Activated effector memory CD4-positive, alpha-beta T cell treated with Interleukin-2 at 50 U/mL for 16 hours (primary cell): ENCODE data around the gene PRSS8.

Experiments used
- DNase-seq: peaks from one replicate; pipeline ENCODE4 v3.0.0-alpha.2; 2020

The PRSS8 gene

GRCh38 chr16:31099860-31100638 is 35.5 kb downstream of the PRSS8 start:
- DNase-seq, result no peak

DNA sequence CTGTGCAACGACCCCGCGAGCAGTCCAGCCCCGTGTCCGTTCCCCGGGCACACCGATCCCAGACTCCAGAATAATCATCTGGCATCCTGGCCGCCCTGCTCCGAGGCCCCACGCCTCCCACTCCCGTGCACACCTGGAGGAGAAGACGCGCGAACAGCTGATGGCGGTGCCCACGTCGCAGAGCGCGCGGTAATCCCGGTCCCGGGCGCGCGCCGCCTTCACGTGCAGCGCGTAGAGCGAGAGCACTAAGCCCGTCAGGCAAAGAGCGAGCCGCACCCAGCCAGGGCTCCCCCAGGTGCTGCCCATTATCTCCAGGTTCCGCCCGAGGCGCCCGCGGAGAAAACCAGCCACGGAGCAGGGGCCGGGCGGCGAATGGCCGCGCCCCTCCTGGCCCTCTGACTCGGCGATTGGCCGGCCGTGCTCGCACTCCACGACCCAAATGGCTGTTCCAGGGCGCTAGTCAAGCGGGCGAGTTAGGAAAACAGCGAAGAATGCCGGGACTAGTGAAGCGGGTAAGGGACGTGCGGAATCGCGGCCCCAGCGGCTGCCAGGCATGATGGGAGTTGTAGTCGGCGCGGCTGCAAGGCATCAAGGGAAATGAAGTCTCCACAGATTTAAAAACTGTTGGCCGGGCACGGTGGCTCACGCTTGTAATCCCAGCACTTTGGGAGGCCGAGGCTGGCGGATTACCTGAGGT is 41.0 kb downstream of the PRSS8 start, which contains the start of gene VKORC1:
VKORC1 (minus strand) TSS at position 374 of the 697 bp plus-strand sequence; CDS start at position 306, 68 bp downstream.
- peak; percentile 81 for DNase-seq

DNA sequence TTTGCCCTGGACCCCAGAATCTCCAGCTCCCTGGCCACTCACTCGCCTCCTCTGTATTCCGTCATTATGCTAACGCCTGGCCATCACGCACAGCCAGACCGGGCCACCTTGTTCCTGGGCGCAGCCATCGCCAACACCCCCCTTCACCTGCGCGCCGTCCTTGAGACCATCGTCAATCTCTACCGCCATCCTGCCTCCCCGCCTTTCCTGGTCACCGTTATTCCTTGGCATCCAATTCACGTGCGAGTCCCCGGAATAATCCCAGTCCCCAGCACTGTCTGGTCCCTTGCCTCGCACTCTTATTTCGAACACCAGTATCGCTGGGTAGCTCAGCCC is 41.5 kb downstream of the PRSS8 start:
- DNase-seq, result no peak

GRCh38 chr16:31093132-31093703 is 42.3 kb downstream of the PRSS8 start:
- no peak for DNase-seq

- DNase-seq, result no peak
These were observed 43.2 kb downstream of the PRSS8 start for GRCh38 chr16:31092330-31092729.

GRCh38 chr16:31090540-31090939 is 45.0 kb downstream of the PRSS8 start:
- DNase-seq, result no peak

DNA sequence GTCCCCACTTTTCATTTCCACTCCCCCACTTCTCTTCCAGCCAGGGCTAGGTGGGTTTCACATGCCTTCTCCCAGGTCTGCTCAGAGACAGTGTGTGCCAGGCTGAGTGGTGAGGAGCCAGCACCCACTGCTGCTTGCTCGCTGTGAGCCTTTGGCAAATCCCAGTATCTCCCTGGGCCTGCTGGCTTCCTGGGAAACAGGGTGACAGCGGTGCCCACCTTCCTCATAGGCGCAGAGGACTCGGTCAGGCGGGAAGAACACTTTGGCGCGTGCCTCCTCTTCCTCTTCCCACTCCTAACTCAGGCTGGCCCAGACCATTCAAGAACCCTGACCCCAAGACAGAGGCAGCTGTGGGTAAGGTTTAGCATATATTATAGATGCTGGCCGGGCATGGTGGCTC is 46.3 kb downstream of the PRSS8 start:
- no peak for DNase-seq

DNA sequence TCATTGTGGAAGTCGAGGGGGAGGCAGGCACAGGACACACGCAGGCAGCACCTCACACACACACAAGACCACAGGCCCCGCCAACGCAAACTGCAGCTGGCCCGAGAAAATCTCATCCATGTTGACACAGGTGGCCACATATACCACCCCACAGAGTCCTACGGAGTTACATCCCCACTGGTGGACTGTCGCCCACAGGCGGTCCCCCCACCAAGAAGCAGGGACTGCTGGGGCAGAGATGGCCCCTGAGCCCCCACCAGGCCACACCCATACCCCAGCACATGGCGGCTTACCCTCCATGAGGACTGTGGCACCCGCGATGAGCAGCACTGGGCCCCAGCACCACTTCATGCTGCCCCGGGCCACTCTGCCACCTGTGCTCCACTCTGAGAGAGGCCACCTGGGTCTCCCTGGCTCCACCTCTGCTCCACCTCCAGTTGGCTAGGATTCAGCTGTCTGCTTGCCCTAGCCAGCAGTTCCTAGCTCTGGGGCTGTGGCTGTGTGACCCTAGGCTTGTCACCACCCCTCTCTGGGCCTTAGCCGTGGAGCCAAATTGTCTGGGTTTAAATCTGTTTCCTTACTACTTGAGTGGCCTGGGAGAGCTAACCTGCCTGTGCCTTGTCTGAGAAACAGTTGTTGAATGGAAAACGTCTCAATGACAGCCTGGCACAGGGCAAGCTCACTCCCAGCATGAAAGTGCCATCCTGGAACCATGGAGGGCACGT is 46.9 kb downstream of the PRSS8 start, which contains the start of gene PRSS53:
PRSS53 (minus strand) TSS at position 485 of the 725 bp plus-strand sequence; CDS start at position 351, 134 bp downstream.
- no peak for DNase-seq

GRCh38 chr16:31087971-31088370 is 47.6 kb downstream of the PRSS8 start:
- DNase-seq, result no peak

GRCh38 chr16:31087481-31087880 is 48.0 kb downstream of the PRSS8 start:
- no peak for DNase-seq

GRCh38 chr16:31086629-31086906 is 49.0 kb downstream of the PRSS8 start:
- DNase-seq, result no peak

GRCh38 chr16:31085873-31086628 is 49.5 kb downstream of the PRSS8 start:
- no peak for DNase-seq

GRCh38 chr16:31085411-31085810 is 50.1 kb downstream of the PRSS8 start:
- no peak for DNase-seq

GRCh38 chr16:31084584-31085302 is 50.8 kb downstream of the PRSS8 start:
- DNase-seq, result no peak

GRCh38 chr16:31083981-31084380 is 51.5 kb downstream of the PRSS8 start:
- no peak for DNase-seq

GRCh38 chr16:31083556-31083955 is 52.0 kb downstream of the PRSS8 start:
- no peak for DNase-seq

DNA sequence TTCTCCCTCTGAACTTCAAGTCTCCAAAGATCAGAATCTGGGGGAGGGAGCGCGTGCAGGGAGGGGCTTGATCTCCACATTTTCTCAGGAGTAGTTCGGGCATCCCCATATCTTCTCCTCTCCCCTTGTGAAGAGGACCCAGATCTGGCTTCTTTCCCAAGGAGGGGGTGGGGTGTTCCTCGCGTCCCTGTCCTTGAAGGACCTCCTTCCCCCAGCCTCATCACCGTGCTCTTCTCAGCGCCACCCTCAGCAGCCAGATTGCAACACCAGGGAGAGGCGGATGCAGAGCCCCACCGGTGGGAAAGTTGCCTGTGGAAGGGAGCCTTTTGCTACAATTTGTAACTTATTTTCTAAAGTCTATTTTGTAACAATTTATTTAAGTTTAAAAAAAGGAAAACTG is 52.4 kb downstream of the PRSS8 start:
- DNase-seq, result no peak

DNA sequence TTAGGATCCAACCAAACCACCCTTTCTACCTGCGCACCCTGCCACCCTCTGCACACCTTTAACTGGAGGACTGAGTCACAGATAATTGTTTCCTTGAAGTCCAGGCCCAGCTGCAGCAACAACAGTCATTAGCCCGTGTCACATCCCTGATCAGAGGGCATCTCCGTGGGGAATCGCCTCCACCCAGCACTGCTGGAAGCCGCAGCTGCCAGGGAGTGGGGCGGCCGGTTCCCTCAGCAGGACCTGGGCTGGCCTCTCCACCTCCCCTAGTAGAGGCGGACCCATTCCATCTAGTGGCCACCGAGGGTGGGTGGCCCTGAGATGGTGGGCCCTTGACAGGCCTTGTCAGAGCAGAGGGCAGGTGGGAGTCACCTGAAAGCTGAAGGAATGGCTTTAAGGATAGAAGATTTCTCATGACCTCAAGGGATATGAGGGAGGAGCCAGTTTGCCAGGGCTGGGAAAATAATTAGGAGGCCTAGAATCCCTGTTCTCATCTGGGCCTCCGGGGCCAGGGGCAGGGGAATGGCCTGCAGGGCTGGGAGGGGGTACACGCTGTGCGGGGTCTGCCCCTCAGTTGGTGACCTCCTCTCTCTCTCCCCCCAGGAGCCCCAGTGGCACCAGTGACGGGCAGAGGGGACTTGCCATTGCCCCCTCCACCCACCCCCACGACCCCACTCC is 53.0 kb downstream of the PRSS8 start:
- DNase-seq, result no peak
